ENCODE results near the gene LHX3. TPM values are rescaled to one million over a fixed set of nuclear protein-coding genes. Genes with fewer than 3 reads are reported as not detected.

The LHX3 gene
- total RNA-seq: not detected

- POLR2A ChIA-PET: interaction anchor here (0.6 kb wide), 1 partner anchor 63 kb away, joined by 5 read pairs; no protein-coding TSS in a partner anchor
- CTCF ChIA-PET: no interaction called here
Observed at GRCh38 chr9:136204838-136205706, at the start of gene LHX3. Gene LHX3 (minus strand): TSS chr9:136205128. CDS start chr9:136205012, 116 bp downstream.

GRCh38 chr9:136253246-136254130 is 48.6 kb upstream of the LHX3 start:
- POLR2A ChIA-PET: no interaction called here
- CTCF ChIA-PET: no interaction called here

- ChIA-PET CTCF (no interaction called here), POLR2A (no interaction called here)
Observed at GRCh38 chr9:136252846-136253245, 47.9 kb upstream of the LHX3 start.

- ChIA-PET POLR2A (no interaction called here), CTCF (no interaction called here)
Observed at GRCh38 chr9:136252281-136252680, 47.4 kb upstream of the LHX3 start.

GRCh38 chr9:136251264-136252115 is 46.6 kb upstream of the LHX3 start:
- POLR2A ChIA-PET: no interaction called here
- CTCF ChIA-PET: no interaction called here

- POLR2A ChIA-PET: no interaction called here
Observed at GRCh38 chr9:136250676-136251075, 45.7 kb upstream of the LHX3 start.

GRCh38 chr9:136249877-136250559 is 45.1 kb upstream of the LHX3 start:
- ChIA-PET CTCF (no interaction called here), POLR2A (no interaction called here)

More at GRCh38 chr9:136250676-136251075, 45.7 kb upstream of the LHX3 start:
- CTCF ChIA-PET: no interaction called here

- CTCF ChIA-PET: no interaction called here
- POLR2A ChIA-PET: no interaction called here
Observed at GRCh38 chr9:136248951-136249876, 44.3 kb upstream of the LHX3 start.

- ChIA-PET CTCF (no interaction called here), POLR2A (no interaction called here)
Observed at GRCh38 chr9:136247947-136248637, 43.2 kb upstream of the LHX3 start.

- ChIA-PET CTCF (no interaction called here), POLR2A (no interaction called here)
Observed at GRCh38 chr9:136247551-136247916, 42.6 kb upstream of the LHX3 start.

GRCh38 chr9:136246849-136247550 is 42.1 kb upstream of the LHX3 start:
- ChIA-PET CTCF (no interaction called here), POLR2A (interaction anchor here (1.0 kb wide), 1 partner anchor 20 kb away, joined by 3 read pairs; no protein-coding TSS in a partner anchor)

GRCh38 chr9:136245219-136246150 is 40.6 kb upstream of the LHX3 start, which contains the start of gene QSOX2:
Gene QSOX2 (minus strand): TSS chr9:136245812. CDS start chr9:136245803, 9 bp downstream.
- CTCF ChIA-PET: no interaction called here
- POLR2A ChIA-PET: interaction anchor here (0.5 to 1.0 kb wide), 2 partner anchors 22 to 141 kb away, joined by 3 read pairs; no protein-coding TSS in a partner anchor

- POLR2A ChIA-PET: interaction anchor here (0.5 kb wide), 1 partner anchor 141 kb away, joined by 3 read pairs; no protein-coding TSS in a partner anchor
Observed at GRCh38 chr9:136244969-136245218, 40.0 kb upstream of the LHX3 start.

GRCh38 chr9:136244122-136244968 is 39.4 kb upstream of the LHX3 start:
- CTCF ChIA-PET: interaction anchor here (1.1 kb wide), 1 partner anchor 20 kb away, joined by 3 read pairs; no protein-coding TSS in a partner anchor
- POLR2A ChIA-PET: no interaction called here

More at GRCh38 chr9:136244969-136245218, 40.0 kb upstream of the LHX3 start:
- CTCF ChIA-PET: no interaction called here

GRCh38 chr9:136243631-136244030 is 38.7 kb upstream of the LHX3 start:
- CTCF ChIA-PET: interaction anchor here (1.1 kb wide), 1 partner anchor 20 kb away, joined by 3 read pairs; no protein-coding TSS in a partner anchor
- POLR2A ChIA-PET: no interaction called here

Measured in activated CD8-positive, alpha-beta memory T cell treated with anti-CD3 and anti-CD28 coated beads for 36 hours (primary cell).